Body of pancreas (tissue), 4 donors: ENCODE measurements around the gene GIGYF1.

Experiments
- POLR2A ChIP-seq, 3 donors: fragments of 450-650 bp; IDR thresholded peaks; one replicate each; pipeline ENCODE4 v1.6.1; 2016; ENCODE audit warnings: antibody characterized with exemption in 3 of 3, mild to moderate bottlenecking in 2 of 3
- TF ChIP-seq, protein P1 (sequence below), 7 experiments: fragments of 450-650 bp in 4 of 7; fragments of 200-600 bp in 3 of 7; sonication (generic) in 3 of 7; IDR thresholded peaks; one replicate each; pipeline ENCODE4 v1.5.1; 2016 to 2019; ENCODE audit warnings: antibody characterized with exemption in 7 of 7

DNA sequence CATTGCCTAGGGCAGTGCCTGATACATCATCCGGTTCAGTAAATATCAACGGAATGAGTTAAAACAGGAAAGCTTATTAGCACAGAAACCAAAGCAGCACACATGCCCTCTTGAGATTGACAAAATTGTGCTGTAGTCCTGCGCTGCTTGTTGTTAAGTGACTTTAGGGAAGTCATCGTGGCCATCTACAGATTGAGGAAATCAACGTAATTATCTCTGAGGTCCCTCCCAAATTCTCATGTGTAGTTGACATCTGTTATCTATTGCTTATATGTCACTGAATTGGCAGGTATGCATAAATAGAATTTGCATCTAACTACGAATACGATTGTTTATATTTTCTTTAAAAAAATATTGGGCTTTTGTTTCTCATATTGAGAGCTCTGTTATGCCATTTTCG is 24.0 kb downstream of the GIGYF1 start:
- TF ChIP-seq, protein P1, sequence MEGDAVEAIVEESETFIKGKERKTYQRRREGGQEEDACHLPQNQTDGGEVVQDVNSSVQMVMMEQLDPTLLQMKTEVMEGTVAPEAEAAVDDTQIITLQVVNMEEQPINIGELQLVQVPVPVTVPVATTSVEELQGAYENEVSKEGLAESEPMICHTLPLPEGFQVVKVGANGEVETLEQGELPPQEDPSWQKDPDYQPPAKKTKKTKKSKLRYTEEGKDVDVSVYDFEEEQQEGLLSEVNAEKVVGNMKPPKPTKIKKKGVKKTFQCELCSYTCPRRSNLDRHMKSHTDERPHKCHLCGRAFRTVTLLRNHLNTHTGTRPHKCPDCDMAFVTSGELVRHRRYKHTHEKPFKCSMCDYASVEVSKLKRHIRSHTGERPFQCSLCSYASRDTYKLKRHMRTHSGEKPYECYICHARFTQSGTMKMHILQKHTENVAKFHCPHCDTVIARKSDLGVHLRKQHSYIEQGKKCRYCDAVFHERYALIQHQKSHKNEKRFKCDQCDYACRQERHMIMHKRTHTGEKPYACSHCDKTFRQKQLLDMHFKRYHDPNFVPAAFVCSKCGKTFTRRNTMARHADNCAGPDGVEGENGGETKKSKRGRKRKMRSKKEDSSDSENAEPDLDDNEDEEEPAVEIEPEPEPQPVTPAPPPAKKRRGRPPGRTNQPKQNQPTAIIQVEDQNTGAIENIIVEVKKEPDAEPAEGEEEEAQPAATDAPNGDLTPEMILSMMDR (IDR thresholded peaks at IDR 0.05): no peak
- no peak for TF ChIP-seq POLR2A (IDR thresholded peaks at IDR 0.05)
